Spleen (tissue), 7 donors: ENCODE results near the gene MSTN.

Experiments used
- CTCF ChIP-seq, 11 experiments: fragments of 200-600 bp in 7 of 11; fragments of 450-650 bp in 4 of 11; sonication (generic) in 4 of 11; IDR thresholded peaks in 8 of 11; conservative IDR thresholded peaks in 3 of 11; 1 replicate in 7 of 11; 2 replicates in 4 of 11; pipeline versions ENCODE4 v1.4.0 to v1.8.0; 2016 to 2021; ENCODE audit warnings: antibody characterized with exemption in 11 of 11, inconsistent platforms in 4 of 11, mild to moderate bottlenecking in 1 of 11
- POLR2A ChIP-seq, 3 donors: fragments of 450-650 bp; IDR thresholded peaks; one replicate each; pipeline ENCODE4 v1.5.1; 2017; ENCODE audit warnings: antibody characterized with exemption in 3 of 3, mild to moderate bottlenecking in 1 of 3
- POLR2AphosphoS5 ChIP-seq, 3 donors: sonication (generic); formaldehyde crosslinking; IDR thresholded peaks; one replicate each; pipeline ENCODE4 v1.5.1; 2017; ENCODE audit warnings: antibody characterized with exemption in 3 of 3
- donor health status: DM: no; HTN: no; CAD: no; lungs with moderate emphysema.
- donor health status: DM: no; HTN: no; CAD: no.
- donor health status: DM: no; HTN: no; CAD: no.

GRCh38 chr2:190088917-190089316 lies 26.4 kb upstream of the MSTN start:
- TF ChIP-seq CTCF (IDR thresholded peaks at IDR 0.05 in 8 of 11, conservative IDR thresholded peaks at IDR 0.05 in 3 of 11) = peak in 7 of 11 experiments; percentile 37 to 68 (median 56)
- TF ChIP-seq POLR2A (IDR thresholded peaks at IDR 0.05) = no peak
- no peak for TF ChIP-seq POLR2AphosphoS5 (IDR thresholded peaks at IDR 0.05)
